ENCODE data around the gene OPRD1. TPM values are rescaled to one million over a fixed set of nuclear protein-coding genes. Genes with fewer than 3 reads are reported as not detected.
"Not testable (repeated sequence)": the region's sequence is repeated elsewhere in the genome, so short reads cannot be mapped to it uniquely, and the experiment has no call there.

The OPRD1 gene
- total RNA-seq, 1 donor: not detected

DNA sequence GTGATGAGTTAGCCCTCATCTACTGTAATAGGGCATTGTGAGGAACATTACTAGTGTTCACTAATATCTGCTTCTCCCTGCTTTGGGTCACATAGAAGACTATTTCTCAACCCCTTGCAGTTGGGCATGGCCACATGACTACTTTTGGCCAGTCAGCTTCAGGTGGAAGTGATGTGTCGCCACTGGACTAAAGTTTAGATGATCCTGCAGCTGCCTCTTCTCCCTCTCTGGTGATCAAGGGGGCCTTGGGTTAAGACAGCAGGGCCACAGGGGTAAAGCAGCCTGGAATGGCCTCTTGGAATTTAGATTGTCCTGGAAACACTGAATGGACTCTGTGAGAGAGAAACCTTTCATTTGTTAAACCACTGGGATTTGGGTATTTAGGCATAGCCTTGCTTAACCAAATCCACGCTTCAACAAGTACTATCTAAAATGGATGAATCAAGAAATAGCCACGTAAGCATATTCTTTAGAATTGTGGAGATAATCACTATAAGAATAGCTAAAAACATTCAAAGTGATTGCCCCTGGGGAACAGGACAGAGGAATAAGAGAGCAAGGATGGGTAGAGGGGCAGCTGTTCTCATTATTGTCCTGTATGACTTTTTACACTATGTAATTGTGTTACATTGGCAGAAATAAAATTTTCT lies 41.2 kb downstream of the OPRD1 start:
- H3K4me3 ChIP-seq (ENCODE audit: low read length): no peak overlapping the region

DNA sequence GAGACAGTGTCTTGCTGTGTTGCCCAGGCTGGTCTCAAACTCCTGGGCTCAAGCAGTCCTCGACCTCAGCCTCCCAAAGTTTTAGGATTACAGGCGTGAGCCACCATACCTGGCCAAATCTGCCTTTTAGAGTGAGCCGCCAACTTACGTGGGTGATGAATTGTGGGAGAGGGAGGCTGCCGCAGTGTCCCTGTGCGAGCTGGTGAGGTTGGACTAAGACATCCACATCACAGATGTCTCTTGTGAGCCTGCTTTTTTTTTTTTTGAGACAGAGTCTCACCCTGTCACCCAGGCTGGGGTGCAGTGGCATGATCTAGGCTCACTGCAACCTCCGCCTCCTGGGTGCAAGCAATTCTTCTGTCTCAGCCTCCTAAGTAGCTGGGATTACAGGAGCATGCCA lies 42.4 kb downstream of the OPRD1 start:
- H3K4me3 ChIP-seq (ENCODE audit: low read length); H3K4me1 ChIP-seq (ENCODE audit: insufficient read depth, low read length); H3K27me3 ChIP-seq (ENCODE audit: insufficient read depth, low read length); H3K9me3 ChIP-seq (ENCODE audit: low read depth, low read length): not testable (repeated sequence)

More for the DNA sequence above, 41.2 kb downstream of the OPRD1 start:
- no peaks in the 10 kb centered on the region for H3K27me3 ChIP-seq (ENCODE audit: insufficient read depth, low read length)
- no peaks in the 10 kb centered on the region for H3K9me3 ChIP-seq (ENCODE audit: low read depth, low read length)
- no peaks in the 10 kb centered on the region for H3K4me1 ChIP-seq (ENCODE audit: insufficient read depth, low read length)

DNA sequence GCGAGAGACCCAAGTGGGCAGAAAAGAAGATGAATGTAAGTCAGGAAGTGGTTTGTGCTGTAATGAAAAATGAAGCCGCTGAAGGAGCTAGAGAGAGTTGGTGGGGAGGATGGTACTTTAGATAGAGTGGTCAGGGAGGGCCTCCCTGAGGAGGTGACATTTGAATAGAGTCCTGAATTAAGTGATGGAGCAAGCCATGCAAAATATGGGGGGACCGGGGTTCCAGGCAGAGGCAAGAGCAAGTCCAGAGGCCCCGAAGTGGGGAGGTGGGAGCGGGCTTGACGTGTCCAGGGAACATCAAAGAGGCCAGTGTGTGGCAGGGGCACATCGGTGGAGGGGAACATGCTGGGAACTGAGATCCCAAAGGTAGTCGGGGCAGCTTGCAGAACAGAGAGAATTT lies 43.1 kb downstream of the OPRD1 start:
- H3K27me3 ChIP-seq (ENCODE audit: insufficient read depth, low read length): no peaks in the 10 kb centered on the region
- H3K9me3 ChIP-seq (ENCODE audit: low read depth, low read length): no peaks in the 10 kb centered on the region
- H3K4me3 ChIP-seq (ENCODE audit: low read length): no peak overlapping the region
- H3K4me1 ChIP-seq (ENCODE audit: insufficient read depth, low read length): no peaks in the 10 kb centered on the region

DNA sequence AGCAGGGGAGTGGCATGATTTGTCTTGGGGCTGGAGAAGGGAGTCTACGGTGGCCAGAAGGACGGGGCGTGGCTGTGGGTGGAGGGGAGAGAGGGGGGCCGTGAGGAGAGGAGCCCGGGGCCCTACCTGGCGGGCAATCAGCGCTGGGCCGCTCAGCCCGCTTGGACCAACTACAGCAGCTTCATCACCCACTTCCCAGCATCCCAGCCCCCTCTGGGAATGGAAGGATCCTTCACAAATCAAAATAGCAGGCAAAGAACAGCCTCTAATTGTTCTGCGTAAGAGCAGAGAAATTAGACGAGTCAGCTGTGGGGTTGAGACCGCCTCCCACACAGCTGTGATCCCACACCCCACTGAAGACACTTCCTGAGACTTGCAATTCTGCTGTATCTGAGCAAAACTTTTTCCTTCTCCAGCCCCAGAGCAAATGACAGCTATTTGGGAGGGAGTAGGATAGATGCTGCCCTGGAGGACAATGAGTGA lies 43.5 kb downstream of the OPRD1 start:
- Histone ChIP-seq H3K9me3 (ENCODE audit: low read depth, low read length) (no peaks in the 10 kb centered on the region), H3K27me3 (ENCODE audit: insufficient read depth, low read length) (no peaks in the 10 kb centered on the region), H3K4me1 (ENCODE audit: insufficient read depth, low read length) (no peaks in the 10 kb centered on the region), H3K4me3 (ENCODE audit: low read length) (no peak overlapping the region)

DNA sequence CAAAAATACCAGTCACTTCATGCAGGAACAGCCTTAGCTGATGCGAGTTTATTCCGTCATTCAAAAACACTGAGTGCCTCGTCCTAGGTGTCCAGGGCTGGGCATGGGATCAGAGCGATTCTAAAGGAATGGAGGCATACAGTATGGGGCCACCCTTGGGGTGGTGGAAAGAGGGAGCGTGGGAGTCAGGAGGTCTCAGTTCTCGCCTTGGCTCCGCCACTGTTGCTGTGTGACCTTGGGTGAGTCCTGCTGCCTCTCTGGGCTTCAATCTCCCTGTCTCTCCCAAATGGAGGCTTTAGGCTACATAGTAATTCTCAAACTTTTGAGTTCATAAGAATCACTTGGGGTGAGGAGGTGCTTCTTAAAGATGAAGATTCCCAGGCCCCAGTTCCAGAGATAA lies 44.0 kb downstream of the OPRD1 start:
- Histone ChIP-seq H3K27me3 (ENCODE audit: insufficient read depth, low read length) (no peaks in the 10 kb centered on the region), H3K4me1 (ENCODE audit: insufficient read depth, low read length) (no peaks in the 10 kb centered on the region), H3K9me3 (ENCODE audit: low read depth, low read length) (no peaks in the 10 kb centered on the region), H3K4me3 (ENCODE audit: low read length) (no peak overlapping the region)

DNA sequence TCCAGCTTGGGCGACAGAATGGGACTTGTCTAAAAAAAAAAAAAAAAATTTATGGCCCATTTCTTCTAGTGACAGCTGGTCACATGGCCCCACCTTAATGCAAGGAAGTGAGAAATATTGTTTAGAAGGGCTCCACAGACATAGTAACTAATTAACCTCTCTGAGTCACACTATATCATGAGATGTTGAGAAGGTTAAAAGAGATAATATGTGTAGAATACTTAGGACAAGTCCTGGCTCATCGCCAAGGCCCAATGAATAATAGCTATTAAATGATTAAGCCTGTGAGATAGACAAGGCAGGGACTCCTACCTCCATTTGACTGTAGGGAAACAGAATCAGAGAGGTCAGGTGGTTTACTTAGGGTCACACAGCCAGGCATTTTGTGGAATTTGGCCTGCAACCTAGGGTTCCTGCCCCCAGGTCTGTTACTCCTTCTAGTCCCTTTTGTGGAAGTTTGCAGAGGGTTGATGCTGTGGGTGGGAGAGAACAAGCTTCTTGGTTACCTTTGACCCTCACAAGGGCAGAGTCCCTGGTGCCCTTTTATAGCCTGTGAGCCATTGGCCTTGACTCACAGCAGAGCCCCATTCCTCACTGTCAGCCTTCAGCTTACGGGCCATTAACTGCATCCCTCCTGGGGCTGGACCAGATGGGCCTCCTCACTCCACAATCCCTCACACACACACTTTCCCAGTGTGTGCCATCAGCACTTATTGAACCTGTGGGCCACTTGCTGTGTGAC lies 48.5 kb downstream of the OPRD1 start:
- Histone ChIP-seq H3K9me3 (ENCODE audit: low read depth, low read length) (no peaks in the 10 kb centered on the region), H3K27me3 (ENCODE audit: insufficient read depth, low read length) (no peaks in the 10 kb centered on the region), H3K4me1 (ENCODE audit: insufficient read depth, low read length) (no peaks in the 10 kb centered on the region), H3K4me3 (ENCODE audit: low read length) (no peak overlapping the region)

DNA sequence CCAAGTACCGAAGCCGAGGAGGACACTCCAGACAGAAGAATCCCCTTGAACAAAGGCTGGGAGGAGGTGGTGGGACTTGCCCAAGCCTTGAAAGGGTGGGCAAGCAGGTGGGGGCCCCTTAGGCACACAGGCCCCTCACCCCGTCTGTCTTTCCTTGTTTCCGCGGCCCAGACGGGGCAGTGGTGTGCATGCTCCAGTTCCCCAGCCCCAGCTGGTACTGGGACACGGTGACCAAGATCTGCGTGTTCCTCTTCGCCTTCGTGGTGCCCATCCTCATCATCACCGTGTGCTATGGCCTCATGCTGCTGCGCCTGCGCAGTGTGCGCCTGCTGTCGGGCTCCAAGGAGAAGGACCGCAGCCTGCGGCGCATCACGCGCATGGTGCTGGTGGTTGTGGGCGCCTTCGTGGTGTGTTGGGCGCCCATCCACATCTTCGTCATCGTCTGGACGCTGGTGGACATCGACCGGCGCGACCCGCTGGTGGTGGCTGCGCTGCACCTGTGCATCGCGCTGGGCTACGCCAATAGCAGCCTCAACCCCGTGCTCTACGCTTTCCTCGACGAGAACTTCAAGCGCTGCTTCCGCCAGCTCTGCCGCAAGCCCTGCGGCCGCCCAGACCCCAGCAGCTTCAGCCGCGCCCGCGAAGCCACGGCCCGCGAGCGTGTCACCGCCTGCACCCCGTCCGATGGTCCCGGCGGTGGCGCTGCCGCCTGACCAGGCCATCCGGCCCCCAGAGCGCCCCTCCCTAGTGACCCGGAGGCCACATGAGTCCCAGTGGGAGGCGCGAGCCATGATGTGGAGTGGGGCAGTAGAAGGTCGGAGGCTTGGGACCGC lies 50.8 kb downstream of the OPRD1 start:
- Histone ChIP-seq H3K4me1 (ENCODE audit: insufficient read depth, low read length) (no peaks in the 10 kb centered on the region), H3K4me3 (ENCODE audit: low read length) (no peak overlapping the region), H3K9me3 (ENCODE audit: low read depth, low read length) (no peaks in the 10 kb centered on the region), H3K27me3 (ENCODE audit: insufficient read depth, low read length) (no peaks in the 10 kb centered on the region)

DNA sequence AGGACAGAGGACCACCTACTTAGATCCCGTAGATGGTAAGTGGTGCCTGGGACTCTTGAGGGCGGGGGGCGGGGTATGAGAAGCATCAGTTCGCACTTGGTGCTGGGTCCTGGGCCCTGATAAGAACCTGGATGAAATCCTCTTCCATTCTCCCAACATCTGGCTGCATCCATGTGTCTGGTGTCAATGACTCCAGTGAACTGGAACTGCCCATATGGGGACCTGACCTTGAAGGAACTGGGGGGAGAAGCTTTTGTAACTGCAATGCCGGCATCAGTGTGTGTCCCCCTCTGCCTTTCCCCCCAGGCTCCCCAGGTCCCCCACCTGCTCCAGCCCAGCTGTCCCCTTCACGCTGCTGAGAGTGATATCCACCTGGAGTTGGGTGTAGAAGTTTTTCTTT lies 52.7 kb downstream of the OPRD1 start:
- Histone ChIP-seq H3K4me3 (ENCODE audit: low read length) (no peak overlapping the region), H3K9me3 (ENCODE audit: low read depth, low read length) (no peaks in the 10 kb centered on the region), H3K27me3 (ENCODE audit: insufficient read depth, low read length) (no peaks in the 10 kb centered on the region), H3K4me1 (ENCODE audit: insufficient read depth, low read length) (no peaks in the 10 kb centered on the region)

DNA sequence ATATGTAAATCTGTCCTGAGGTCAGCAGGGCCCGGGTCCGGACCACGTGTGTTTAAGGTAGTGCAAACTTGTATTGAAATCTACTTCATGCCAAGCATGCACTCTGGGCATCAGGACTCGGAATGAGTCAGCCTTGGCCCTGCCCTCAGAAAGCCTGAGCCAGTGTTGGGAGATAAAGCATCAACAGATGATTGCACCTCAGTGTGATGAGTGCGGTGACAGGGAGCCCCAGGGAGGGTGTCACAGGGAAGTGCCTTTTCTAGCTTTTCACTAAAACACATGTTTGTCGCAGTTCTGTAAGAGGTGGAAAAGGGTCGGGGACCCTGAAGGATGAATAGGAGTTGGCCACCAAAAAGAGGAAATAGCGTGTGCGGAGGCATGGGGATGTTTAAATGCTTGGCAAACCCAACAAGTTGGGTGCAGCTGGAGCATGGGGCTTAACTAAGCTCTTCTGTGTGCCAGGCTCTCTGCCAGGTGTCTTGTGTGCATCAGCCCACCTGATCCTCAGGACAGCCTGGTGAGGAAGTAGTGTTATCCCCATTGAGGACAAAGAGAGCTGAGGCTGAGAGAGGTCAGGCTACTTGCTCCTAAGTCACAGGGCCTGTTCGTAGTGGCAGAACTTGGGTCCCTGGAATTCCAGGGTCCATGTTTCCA lies 54.2 kb downstream of the OPRD1 start:
- H3K27me3 ChIP-seq (ENCODE audit: insufficient read depth, low read length): no peaks in the 10 kb centered on the region
- no peaks in the 10 kb centered on the region for H3K9me3 ChIP-seq (ENCODE audit: low read depth, low read length)
- no peak overlapping the region for H3K4me3 ChIP-seq (ENCODE audit: low read length)
- no peaks in the 10 kb centered on the region for H3K4me1 ChIP-seq (ENCODE audit: insufficient read depth, low read length)

DNA sequence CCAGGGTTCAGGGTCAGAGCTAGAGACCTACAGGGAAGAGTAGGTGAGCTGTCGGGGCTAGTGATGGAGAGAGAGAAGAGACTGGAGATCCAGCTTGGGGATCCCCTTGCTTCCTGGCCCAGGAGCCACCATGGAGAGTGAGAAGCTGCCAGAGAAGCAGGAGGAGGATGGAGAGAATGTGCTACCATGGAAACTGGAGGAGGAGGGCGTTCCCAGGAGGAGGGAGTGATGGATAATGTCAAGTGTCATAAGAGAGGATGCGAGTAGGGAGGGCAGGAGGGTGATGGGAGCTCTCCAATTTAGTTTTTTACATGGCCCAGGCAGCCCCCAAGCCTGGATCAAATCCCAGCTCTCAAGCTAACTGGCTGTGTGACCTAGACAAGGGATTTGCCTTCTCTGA lies 55.9 kb downstream of the OPRD1 start:
- H3K9me3 ChIP-seq (ENCODE audit: low read depth, low read length): no peaks in the 10 kb centered on the region
- no peaks in the 10 kb centered on the region for H3K4me1 ChIP-seq (ENCODE audit: insufficient read depth, low read length)
- no peaks in the 10 kb centered on the region for H3K27me3 ChIP-seq (ENCODE audit: insufficient read depth, low read length)
- no peak overlapping the region for H3K4me3 ChIP-seq (ENCODE audit: low read length)

DNA sequence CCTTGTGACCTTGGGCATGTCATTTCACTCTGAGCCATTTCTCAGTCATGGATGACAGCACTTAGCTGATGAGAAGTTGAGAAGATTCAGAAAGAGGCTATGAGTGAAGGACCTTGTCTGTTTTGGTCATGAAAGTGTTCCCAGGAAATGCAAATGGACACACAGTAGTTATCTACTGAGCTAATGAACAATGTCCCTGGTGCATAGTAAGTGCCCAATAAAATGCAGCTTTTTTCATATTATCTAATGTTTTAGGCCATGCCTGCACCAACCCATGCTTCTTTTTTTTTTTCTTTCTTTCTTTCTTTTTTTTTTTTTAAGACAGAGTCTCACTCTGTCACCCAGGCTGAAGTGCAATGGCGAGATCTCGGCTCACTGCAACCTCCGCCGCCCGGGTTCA lies 58.0 kb downstream of the OPRD1 start:
- Histone ChIP-seq H3K4me1 (ENCODE audit: insufficient read depth, low read length) (peaks cover 7% of the 10 kb centered on the region), H3K27me3 (ENCODE audit: insufficient read depth, low read length) (no peaks in the 10 kb centered on the region), H3K4me3 (ENCODE audit: low read length) (no peak overlapping the region), H3K9me3 (ENCODE audit: low read depth, low read length) (no peaks in the 10 kb centered on the region)

DNA sequence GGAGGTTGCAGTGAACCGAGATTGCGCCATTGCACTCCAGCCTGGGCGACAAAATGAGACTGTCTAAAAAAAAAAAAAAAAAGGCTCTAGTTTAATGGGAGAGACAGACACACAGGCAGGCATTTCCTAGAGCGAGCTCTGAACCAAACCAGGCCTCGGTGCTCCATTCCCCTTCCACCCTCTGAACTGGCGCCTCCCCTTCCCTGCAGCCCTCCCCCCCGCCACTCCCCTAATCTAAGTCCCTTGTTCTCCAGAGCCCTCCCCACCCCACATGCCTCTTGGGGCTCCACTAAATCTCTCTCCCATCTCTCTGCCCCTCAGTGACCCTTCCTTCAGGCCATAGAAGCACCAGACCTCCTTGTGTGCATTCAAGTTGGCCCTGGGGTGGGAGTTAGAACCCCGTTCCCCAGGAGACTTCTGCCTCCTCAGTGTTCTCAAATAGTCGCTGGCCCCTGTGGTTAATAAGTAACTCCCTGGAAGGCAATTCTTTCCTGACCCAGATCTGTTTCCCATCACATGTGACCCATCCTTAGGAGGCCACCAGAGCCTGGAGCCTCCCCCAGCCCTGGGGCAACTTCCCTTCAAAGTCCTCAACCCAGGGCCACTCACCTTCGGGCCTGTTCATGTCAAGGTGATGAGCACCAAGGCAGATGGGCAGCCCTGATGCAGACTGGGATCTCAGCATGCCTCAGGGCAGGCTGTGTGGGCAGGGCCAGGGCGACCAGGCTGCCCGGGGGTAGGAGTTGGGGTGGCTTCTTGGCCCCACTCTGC lies 59.8 kb downstream of the OPRD1 start:
- H3K27me3 ChIP-seq (ENCODE audit: insufficient read depth, low read length): no peaks in the 10 kb centered on the region
- H3K4me3 ChIP-seq (ENCODE audit: low read length): no peak overlapping the region
- H3K9me3 ChIP-seq (ENCODE audit: low read depth, low read length): no peaks in the 10 kb centered on the region
- peaks cover 7% of the 10 kb centered on the region for H3K4me1 ChIP-seq (ENCODE audit: insufficient read depth, low read length)

DNA sequence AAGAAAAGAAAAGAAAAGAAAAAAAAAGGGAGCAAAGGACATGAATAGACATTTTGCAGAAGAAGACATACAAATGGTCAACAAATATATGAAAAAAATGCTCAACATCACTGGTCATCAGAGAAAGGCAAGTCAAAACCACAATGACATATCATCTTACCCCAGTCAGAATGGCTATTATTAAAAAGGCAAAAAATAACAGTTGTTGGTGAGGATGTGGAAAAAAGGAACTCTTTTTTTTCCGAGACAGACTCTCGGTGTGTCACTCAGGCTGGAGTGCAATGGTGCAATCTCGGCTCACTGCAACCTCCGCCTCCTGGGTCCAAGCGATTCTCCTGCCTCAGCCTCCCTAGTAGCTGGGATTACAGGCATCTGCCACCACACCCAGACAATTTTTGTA lies 63.2 kb downstream of the OPRD1 start:
- not testable (repeated sequence) for H3K27me3 ChIP-seq (ENCODE audit: insufficient read depth, low read length); H3K4me3 ChIP-seq (ENCODE audit: low read length); H3K4me1 ChIP-seq (ENCODE audit: insufficient read depth, low read length); H3K9me3 ChIP-seq (ENCODE audit: low read depth, low read length)

DNA sequence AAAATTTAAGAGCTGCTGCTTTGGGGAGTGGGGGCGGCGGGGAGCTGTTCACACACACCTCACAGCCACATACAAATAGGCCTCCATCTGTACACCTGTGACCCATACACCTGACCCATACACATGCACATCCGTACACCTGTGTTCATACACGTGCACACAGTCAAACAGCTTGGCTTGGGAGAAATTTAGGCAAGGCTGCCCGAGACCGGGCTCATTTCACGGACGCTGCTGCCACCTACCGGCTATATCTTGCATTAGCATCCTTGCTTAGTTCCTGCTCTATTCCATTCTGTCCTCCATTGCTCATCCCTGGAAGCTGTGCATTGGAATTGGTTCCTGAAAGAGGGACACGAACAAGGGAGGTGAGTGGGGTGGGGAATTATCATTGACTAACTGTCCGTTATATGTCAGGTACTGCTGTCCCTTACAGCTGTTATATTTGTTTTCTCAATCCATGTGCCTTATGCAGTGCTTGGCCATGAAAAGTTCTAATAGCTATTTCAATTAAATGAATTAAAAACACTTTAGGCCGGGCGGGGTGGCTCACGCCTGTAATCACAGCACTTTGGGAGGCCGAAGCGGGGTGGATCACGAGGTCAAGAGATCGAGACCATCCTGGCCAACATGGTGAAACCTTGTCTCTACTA lies 65.3 kb downstream of the OPRD1 start:
- no peaks in the 10 kb centered on the region for H3K9me3 ChIP-seq (ENCODE audit: low read depth, low read length)
- no peak overlapping the region for H3K4me3 ChIP-seq (ENCODE audit: low read length)
- H3K4me1 ChIP-seq (ENCODE audit: insufficient read depth, low read length): peaks cover 12% of the 10 kb centered on the region
- no peaks in the 10 kb centered on the region for H3K27me3 ChIP-seq (ENCODE audit: insufficient read depth, low read length)

Measured in mononuclear cell (primary cell).